Vagina (tissue), 2 donors: ENCODE results near the gene LANCL3.
"Not testable (repeated sequence)": the region's sequence is repeated elsewhere in the genome, so short reads cannot be mapped to it uniquely, and the experiment has no call there.

Source experiments
- POLR2A ChIP-seq, 2 donors: fragments of 450-650 bp; IDR thresholded peaks; one replicate each; pipeline ENCODE4 v1.6.1; 2017; ENCODE audit warnings: antibody characterized with exemption in 2 of 2, mild to moderate bottlenecking in 2 of 2, moderate library complexity in 2 of 2
- POLR2AphosphoS5 ChIP-seq, 2 donors: sonication (generic); formaldehyde crosslinking; IDR thresholded peaks; one replicate each; pipeline ENCODE4 v1.9.0; 2017; ENCODE audit warnings: antibody characterized with exemption in 2 of 2, mild to moderate bottlenecking in 2 of 2, low read depth in 1 of 2; ENCODE audit not compliant: insufficient read depth in 1 of 2
- TF ChIP-seq, protein P1 (sequence below), 3 experiments: fragments of 450-650 bp in 2 of 3; fragments of 200-600 bp in 1 of 3; sonication (generic) in 1 of 3; IDR thresholded peaks; one replicate each; pipeline ENCODE4 v1.5.1; 2017 to 2019; ENCODE audit warnings: antibody characterized with exemption in 3 of 3, mild to moderate bottlenecking in 2 of 3, moderate library complexity in 2 of 3

DNA sequence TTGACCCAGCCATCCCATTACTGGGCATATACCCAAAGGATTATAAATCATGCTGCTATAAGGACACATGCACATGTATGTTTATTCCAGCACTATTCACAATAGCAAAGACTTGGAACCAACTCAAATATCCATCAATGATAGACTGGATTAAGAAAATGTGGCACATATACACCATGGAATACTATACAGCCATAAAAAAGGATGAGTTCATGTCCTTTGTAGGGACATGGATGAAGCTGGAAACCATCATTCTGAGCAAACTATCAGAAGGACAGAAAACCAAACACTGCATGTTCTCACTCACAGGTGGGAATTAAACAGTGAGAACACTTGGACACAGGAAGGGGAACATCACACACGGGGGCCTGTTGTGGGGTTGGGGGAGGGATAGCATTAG, 26.9 kb upstream of the LANCL3 start:
- TF ChIP-seq, protein P1, sequence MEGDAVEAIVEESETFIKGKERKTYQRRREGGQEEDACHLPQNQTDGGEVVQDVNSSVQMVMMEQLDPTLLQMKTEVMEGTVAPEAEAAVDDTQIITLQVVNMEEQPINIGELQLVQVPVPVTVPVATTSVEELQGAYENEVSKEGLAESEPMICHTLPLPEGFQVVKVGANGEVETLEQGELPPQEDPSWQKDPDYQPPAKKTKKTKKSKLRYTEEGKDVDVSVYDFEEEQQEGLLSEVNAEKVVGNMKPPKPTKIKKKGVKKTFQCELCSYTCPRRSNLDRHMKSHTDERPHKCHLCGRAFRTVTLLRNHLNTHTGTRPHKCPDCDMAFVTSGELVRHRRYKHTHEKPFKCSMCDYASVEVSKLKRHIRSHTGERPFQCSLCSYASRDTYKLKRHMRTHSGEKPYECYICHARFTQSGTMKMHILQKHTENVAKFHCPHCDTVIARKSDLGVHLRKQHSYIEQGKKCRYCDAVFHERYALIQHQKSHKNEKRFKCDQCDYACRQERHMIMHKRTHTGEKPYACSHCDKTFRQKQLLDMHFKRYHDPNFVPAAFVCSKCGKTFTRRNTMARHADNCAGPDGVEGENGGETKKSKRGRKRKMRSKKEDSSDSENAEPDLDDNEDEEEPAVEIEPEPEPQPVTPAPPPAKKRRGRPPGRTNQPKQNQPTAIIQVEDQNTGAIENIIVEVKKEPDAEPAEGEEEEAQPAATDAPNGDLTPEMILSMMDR (IDR thresholded peaks at IDR 0.05), result not testable (repeated sequence)
- not testable (repeated sequence) for TF ChIP-seq POLR2A (IDR thresholded peaks at IDR 0.05); POLR2AphosphoS5 (IDR thresholded peaks at IDR 0.05; ENCODE audit: insufficient read depth in 1 of 2, low read depth in 1 of 2)
